ENCODE data around the gene KCNJ6.
"Not testable (repeated sequence)": the region's sequence is repeated elsewhere in the genome, so short reads cannot be mapped to it uniquely, and the experiment has no call there.

KCNJ6 gene

GRCh38 chr21:37607081-37607480 lies 309.2 kb downstream of the KCNJ6 start:
- no peak for DNase-seq (ENCODE audit: low read depth, low spot score)

GRCh38 chr21:37606549-37606948 lies 309.7 kb downstream of the KCNJ6 start:
- DNase-seq (ENCODE audit: low read depth, low spot score) = no peak

GRCh38 chr21:37605006-37605405 lies 311.3 kb downstream of the KCNJ6 start:
- DNase-seq (ENCODE audit: low read depth, low spot score) = no peak

GRCh38 chr21:37603129-37603528 lies 313.1 kb downstream of the KCNJ6 start:
- no peak for DNase-seq (ENCODE audit: low read depth, low spot score)

GRCh38 chr21:37601915-37602314 lies 314.3 kb downstream of the KCNJ6 start:
- no peak for DNase-seq (ENCODE audit: low read depth, low spot score)

- no peak for DNase-seq (ENCODE audit: low read depth, low spot score)
Observed at GRCh38 chr21:37601027-37601426, 315.2 kb downstream of the KCNJ6 start.

- DNase-seq (ENCODE audit: low read depth, low spot score) = no peak
Observed at GRCh38 chr21:37595944-37596343, 320.3 kb downstream of the KCNJ6 start.

- DNase-seq (ENCODE audit: low read depth, low spot score) = peak; percentile 11
Observed at GRCh38 chr21:37594472-37594951, 321.7 kb downstream of the KCNJ6 start.

- peak; percentile 60 for DNase-seq (ENCODE audit: low read depth, low spot score)
Observed at GRCh38 chr21:37593740-37594471, 322.4 kb downstream of the KCNJ6 start.

GRCh38 chr21:37593015-37593414 lies 323.2 kb downstream of the KCNJ6 start:
- DNase-seq (ENCODE audit: low read depth, low spot score) = peak; percentile 91

GRCh38 chr21:37592496-37592895 lies 323.8 kb downstream of the KCNJ6 start:
- DNase-seq (ENCODE audit: low read depth, low spot score) = peak; percentile 47

- peak; percentile 10 for DNase-seq (ENCODE audit: low read depth, low spot score)
Observed at GRCh38 chr21:37591994-37592393, 324.3 kb downstream of the KCNJ6 start.

- DNase-seq (ENCODE audit: low read depth, low spot score) = peak; percentile 46
Observed at GRCh38 chr21:37590836-37591235, 325.4 kb downstream of the KCNJ6 start.

- not testable (repeated sequence) for DNase-seq (ENCODE audit: low read depth, low spot score)
Observed at GRCh38 chr21:37588644-37589043, 327.6 kb downstream of the KCNJ6 start.

GRCh38 chr21:37587635-37588177 lies 328.6 kb downstream of the KCNJ6 start:
- peak; percentile 67 for DNase-seq (ENCODE audit: low read depth, low spot score)

GRCh38 chr21:37587203-37587602 lies 329.1 kb downstream of the KCNJ6 start:
- DNase-seq (ENCODE audit: low read depth, low spot score) = no peak

GRCh38 chr21:37582590-37582989 lies 333.7 kb downstream of the KCNJ6 start:
- DNase-seq (ENCODE audit: low read depth, low spot score) = peak; percentile 11

- no peak for DNase-seq (ENCODE audit: low read depth, low spot score)
Observed at GRCh38 chr21:37580666-37581065, 335.6 kb downstream of the KCNJ6 start.

GRCh38 chr21:37579356-37579755 lies 336.9 kb downstream of the KCNJ6 start:
- no peak for DNase-seq (ENCODE audit: low read depth, low spot score)

- DNase-seq (ENCODE audit: low read depth, low spot score) = no peak
Observed at GRCh38 chr21:37578471-37579126, 337.7 kb downstream of the KCNJ6 start.

- not testable (repeated sequence) for DNase-seq (ENCODE audit: low read depth, low spot score)
Observed at GRCh38 chr21:37576929-37577328, 339.3 kb downstream of the KCNJ6 start.

- DNase-seq (ENCODE audit: low read depth, low spot score) = no peak
Observed at GRCh38 chr21:37575580-37575979, 340.7 kb downstream of the KCNJ6 start.

- DNase-seq (ENCODE audit: low read depth, low spot score) = no peak
Observed at GRCh38 chr21:37574751-37575150, 341.5 kb downstream of the KCNJ6 start.
